GM18861 (cell line): ENCODE measurements around the gene STEAP4.
"Not testable (repeated sequence)": the region's sequence is repeated elsewhere in the genome, so short reads cannot be mapped to it uniquely, and the experiment has no call there.

Experiments
- ATAC-seq: cut with Tn5 transposase; IDR thresholded peaks from one replicate; pipeline ENCODE4 v1.9.1; 2021; ENCODE audit not compliant: unreplicated experiment

The STEAP4 gene

DNA sequence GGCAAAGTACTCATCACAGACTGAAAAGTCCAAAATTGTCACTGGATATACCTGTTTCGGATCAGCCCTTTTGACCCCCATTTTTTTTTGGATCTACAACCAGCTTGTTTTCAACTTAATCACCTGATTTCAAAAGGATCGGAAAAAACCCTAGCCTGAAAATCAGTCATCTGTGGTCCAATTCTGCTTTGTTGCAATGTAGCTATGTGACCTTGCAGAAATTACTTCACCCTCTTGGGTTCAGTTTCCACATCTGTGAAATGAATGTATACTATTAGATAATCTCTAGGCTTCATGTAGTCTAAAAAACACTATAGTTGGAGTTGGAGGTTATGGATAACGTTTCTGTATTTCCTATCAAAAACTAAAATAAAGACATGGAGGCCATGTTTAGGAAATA lies 37.1 kb downstream of the STEAP4 start:
- no peak for ATAC-seq

DNA sequence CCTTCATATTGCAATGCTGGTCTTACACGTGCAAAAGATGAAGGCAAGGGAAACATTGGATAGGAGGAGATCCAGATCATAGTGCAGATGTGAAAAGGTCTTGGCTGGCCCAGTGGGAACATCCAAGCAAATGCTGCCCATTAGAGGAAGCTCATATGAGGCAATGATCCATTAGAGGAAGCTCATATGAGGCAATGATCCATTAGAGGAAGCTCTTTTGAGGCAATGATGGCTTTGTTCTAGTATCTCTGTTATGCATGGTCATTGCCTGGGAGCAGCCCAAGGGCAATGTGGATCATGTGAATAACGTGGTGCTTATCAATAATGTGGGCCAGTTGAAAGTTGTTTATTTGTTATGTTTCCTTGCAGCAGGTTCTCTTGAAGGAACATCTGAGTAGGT lies 37.8 kb downstream of the STEAP4 start:
- ATAC-seq, result no peak

DNA sequence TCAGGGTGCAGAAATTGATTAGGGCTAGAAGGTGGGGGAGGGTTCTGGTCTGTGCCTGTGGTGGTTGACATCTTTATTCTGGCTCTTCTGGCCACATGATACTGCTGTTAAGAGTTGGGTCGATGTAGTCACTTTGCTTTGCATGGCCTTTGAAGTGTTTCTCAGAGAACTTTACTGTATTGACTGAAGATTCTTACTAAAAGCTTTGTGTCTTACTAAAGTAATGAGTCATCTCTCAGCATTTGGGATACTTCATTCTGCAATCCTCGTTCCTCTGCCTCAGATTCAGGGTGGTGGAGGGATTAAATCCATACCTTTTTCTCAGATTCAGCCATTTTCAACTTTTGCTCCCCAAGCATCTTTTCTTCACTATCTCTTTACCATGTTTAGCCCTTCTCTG lies 38.6 kb downstream of the STEAP4 start:
- ATAC-seq, result no peak

DNA sequence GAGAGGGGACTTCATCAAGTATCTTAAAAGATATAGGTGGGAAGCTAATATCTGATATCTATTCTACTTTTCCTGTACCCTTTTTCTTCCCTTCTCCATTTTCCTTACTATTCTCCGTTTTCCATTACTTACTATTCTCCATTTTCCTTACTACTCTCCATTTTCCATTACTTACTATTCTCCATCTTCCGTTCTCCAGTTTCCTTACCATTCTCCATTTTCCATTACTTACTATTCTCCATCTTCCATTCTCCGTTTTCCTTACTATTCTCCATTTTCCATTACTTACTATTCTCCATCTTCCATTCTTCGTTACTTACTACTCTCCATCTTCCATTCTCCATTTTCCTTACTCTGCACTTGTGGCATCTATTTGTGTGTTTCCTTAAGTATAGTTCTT lies 39.3 kb downstream of the STEAP4 start:
- ATAC-seq, result no peak

DNA sequence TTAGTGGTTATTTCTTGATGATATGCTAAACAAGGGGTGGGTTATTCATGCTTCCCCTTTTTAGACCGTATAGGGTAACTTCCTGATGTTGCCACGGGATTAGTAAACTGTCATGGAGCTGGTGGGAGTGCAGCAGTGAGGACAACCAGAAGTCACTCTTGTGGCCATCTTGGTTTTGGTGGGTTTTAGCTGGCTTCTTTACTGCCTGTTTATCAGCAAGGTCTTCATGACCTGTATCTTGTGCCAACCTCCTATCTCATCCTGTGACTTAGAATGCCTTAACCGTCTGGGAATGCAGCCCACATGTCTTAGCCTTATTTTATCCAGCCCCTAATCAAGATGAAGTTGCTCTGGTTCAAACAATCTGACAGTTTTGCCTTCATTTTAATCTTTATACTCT lies 41.7 kb downstream of the STEAP4 start:
- not testable (repeated sequence) for ATAC-seq

DNA sequence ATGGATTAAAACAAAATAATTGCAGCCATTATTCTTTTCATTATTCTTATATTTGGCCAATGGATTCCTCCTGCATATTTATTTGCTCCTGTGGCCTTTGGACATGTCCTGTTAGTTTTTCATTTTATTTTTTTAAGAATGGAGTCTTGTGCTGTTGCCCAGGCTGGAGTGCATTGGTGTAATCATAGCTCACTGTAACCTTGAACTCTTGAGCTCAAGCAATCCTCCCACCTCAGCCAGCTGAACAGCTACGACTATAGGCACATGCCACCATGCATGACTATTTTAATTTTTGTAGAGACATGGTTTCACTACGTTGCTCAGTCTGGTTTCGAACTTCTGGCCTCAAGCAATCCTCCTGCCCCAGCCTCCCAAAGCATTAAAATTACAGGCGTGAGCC lies 44.1 kb downstream of the STEAP4 start:
- ATAC-seq, result no peak

DNA sequence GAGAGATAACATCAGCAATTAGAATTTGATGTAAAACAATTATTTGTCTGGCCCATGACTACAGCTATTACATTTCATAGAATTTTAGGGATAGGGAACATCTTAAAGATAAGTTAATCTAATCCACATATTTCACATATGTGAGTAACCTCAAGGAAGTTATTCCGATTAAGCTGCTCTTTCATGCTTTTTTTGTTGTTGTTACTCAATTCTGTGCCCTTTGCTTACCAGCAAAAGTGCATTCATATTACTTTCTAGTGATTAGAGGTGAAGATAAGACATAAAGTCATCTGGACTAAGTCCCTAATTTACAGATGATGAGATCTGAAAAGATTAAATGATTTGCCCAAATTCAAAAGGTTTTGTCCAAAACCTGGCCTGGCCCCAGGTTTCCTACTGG lies 46.0 kb downstream of the STEAP4 start:
- no peak for ATAC-seq

DNA sequence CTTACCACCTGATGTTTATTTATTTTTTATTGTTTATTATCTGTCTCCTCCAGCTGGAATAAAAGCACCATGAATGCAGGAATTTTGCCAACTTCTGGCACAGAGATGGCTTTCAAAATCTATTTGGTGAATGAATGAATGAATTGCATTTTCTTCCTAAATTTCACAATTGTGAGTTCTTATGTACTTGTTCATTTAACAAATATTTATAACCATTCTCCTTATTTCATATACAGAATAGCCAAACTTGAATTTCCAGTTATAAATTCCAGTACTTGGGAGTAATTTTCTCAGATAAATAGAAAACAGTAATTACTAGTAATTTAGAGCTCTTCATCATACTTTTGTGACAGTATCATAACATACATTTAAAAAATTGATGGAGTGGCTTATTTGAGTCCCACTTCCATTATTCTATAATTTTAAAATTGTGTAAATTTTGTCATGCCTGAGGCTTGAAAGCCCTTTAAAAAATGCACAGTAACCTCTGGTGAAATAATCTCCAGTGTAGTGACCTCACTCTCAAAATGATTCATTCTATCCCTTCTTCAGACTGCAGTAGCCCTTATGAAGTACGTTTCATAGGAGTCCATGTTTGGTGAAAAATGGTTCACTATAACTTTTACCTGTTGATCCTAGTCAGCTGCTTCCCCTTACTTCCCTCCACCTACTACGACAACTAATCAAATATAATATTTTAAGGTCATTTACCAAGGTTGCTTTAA lies 46.9 kb downstream of the STEAP4 start:
- no peak for ATAC-seq

DNA sequence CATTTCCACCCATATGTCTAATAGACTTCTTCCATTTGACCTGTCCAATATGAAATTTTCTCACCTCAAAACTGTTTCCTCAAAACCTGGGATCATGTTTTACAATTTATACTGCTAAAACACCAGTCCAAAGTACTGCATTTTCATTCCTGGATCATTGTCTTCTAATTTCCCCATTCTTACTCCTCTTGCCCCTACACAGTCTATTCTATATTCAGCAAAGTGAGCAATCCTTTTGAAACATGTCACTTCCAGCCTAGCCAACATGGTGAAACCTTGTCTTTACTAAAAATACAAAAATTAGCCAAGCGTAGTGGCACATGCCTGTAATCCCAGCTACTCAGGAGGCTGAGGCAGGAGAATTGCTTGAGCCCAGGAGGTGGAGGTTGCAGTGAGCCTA lies 48.4 kb downstream of the STEAP4 start:
- not testable (repeated sequence) for ATAC-seq

DNA sequence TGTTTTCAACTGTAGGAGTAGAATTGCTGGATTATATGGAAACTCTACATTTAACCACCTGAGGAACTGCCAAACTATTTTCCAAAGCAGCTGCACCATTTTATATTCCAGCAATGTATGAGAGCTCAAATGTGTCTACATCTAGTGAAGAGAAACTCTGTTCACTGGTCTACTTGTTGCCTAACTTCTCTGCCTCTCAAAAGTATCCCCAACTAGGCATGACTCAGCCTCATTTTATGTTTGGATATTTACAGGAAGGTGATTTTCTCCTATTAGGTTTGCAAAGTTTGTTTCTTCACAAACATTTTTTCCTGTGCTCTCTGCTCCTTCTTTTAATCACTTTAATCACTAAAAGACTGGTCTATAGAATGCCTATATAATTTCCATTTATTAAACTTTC lies 49.8 kb downstream of the STEAP4 start:
- no peak for ATAC-seq

DNA sequence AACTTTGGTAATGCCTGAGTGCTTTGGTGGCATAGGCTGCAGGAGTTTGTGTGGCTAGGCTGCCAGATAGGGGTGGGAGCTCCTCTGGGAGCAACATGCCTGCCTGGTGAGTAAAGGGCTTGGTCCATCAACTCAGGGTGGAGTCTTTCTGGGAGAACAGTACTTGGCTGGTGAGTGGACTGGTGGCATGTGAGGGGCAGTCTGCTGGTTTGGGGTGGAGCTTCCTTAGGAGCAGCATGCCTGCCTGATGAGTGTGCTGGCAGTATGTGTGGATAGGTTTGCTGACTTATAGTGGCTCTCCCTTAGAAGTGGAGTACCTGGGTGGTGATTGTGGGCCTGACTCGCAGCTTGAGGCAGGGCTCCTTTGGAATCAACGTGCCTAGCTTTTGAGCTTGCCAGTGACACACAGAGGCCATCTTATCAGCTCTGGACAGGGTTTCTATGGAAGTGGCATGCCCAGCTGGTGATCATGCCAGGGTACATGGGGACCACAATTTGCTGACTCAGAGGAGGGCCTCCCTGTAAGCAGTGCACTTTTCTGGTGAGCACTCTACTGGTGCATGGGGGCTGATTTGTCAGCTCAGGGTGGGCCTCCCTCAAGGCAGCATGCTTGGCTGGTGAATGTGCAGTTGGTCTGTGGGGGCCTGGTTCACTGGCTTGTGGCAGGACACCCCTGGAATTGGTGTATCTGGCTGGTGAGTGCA lies 51.8 kb downstream of the STEAP4 start:
- ATAC-seq, result no peak

DNA sequence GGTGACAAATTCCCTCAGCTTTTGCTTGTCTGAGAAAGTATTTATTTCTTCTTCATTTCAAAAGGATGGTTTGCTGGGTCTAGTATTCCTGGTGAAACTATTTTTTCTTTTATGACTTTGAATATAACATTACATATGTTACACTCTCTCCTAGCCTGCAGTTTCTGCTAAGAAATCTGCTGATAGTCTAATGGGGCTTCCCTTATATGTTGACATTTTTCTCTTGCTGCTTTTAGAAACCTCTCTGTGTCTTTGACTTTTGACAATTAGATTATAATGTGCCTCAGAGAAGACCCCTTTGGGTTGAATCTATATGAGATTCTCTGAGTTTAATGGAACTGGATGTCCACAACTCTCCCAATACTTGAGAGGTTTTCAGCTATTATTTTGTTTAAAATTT lies 53.1 kb downstream of the STEAP4 start:
- no peak for ATAC-seq

DNA sequence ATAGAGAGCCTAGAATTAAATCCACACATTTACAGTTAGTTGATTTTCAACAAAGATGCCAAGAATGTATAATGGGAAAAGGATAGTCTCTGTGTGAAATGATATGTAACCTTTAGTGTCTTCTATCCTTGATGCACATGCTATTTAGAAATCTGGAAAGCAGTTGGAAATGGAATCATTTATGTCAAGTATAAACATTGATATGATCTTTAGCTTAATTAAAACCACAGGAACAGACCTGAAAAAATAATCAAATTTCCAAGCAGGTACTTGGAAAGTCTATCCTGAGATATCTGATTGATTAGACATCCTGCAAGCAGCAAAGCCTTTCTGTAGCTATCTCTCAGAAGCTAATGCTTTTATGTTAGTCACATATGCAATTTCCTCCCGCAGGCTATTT lies 62.4 kb downstream of the STEAP4 start:
- ATAC-seq, result no peak

DNA sequence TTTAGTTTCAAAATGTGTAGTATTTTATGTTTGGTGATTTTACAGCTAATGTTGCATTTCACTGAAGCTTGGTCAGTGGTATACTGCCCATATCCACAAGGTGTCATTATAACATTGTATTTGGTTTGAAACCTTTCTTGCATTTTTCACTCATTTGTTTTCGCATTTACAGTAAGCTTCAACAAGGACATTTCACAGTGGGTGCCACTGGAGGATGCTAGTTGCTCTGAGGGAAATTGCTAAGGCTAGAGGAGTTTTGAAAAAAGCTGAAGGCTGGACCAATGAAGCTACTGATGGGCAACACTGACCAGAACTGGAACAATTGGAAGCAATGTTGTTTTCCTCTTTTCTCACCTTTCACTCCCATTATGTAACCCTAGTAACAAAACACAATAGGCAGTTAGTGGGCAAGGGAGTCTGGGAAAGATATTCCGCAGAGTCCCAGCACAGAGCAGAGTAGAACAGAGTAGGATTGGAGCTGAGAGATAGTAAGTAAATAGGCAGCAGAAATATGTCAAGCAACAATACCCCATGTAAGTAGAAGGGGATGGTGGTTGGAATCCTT lies 63.3 kb downstream of the STEAP4 start:
- ATAC-seq, result peak; percentile 81

DNA sequence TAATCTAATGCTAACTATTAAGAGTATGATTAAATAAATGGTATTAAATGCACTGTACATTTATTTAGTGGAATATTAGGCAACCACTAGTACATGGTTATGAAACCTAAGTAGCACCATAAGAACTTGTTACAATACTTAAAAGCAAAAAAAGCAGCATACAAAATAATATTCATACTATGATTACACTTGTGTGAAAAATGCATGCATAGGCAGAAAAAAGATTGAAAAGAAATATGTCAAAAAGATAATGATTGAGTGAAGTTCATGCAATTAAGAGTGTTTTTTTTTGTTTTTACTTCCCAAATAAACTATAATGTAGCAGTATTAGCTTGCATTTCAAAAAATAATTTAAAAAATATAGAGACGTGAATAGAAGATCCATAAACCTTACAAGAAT lies 66.8 kb downstream of the STEAP4 start:
- no peak for ATAC-seq

DNA sequence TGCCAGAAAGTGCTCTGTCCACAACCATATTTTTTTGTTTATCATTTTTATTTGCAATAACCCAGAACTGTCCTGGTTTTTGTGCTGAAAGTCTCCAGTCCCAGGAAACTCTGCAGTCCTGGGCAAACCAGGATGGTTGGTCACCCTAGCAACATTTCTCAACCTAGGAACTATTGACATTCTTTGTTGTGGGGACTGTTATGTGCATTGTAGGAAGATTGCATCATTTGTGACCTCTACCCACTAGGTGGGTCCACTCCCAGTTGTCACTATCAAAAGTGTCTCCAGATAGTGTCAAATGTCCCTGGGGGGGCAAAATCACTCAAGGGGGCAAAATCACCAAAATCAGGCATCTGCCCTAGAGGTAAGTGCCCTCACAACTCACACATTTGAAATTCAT lies 72.9 kb downstream of the STEAP4 start:
- no peak for ATAC-seq

DNA sequence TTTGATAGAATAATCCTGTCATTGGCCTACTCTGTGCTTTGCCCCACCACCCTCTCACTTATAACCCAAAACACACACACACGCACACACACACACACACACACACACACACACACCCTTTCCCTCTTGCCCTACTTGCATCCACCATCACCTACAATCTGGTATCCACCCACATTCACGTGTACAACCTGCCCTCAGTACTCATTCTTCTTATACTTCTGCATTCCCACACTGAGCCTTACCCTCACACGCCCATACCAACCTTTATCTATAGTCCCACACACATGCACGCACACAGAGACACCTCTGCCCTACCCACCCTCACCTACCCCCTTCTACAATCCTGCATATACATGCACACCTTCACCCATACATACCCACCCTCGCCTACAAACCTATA lies 76.0 kb downstream of the STEAP4 start:
- ATAC-seq, result no peak

DNA sequence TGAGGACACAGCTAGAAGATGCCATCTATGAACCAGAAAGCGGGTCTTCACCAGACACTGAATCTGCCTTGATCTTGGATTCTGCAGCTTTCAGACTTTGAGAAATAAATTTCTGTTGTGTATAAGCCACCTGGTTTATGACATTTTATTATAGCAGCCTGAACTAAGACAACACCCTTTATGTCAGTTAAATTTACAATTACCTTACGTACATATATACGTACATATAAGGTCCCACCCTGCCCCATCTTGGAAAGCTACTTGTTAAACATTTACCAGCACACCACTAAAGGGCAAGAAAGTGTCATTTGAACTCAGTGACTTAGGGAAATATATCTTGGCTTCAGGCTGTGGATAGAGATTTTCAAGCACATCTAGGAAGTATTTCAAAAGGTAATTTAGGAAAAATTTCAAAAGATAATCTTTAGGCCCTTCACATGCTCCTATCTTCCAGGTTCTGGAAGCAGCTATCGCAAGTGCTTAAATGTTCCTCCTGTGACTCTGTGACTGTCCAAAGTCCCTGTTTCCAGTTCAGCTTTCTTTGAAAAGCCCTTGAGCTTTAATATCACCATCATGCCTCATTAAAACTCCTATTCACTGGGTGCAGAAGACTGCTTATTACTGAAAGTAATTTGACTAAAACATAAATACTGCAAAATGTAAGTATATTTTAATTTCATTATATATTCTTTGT lies 77.2 kb downstream of the STEAP4 start:
- no peak for ATAC-seq

DNA sequence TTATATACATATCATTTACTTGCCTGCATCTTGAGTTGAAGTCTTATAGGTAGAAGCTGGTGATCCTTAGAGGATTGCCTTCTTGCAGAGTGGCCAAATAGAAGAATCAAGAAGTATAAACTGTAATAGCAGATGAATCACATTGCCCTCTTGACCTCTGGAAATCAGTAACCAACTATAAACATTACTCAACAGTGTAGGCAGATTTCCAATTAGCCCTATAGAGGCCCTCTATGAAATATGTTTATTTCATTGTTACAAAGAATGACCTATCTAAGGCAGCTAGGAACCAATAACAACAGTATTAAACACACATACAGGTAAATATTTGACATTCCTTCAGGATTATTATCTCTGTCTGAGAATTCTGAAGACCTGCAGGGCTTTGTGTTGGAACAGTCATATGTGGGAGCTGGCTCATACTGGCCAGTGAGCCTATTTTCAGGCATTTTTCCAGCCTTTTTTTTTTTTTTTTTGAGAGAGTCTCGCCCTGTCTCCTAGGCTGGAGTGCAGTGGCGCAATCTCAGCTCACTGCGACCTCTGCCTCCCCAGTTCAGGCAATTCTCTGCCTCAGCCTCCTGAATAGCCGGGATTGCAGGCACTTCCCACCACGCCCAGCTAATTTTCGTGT lies 79.7 kb downstream of the STEAP4 start:
- no peak for ATAC-seq

DNA sequence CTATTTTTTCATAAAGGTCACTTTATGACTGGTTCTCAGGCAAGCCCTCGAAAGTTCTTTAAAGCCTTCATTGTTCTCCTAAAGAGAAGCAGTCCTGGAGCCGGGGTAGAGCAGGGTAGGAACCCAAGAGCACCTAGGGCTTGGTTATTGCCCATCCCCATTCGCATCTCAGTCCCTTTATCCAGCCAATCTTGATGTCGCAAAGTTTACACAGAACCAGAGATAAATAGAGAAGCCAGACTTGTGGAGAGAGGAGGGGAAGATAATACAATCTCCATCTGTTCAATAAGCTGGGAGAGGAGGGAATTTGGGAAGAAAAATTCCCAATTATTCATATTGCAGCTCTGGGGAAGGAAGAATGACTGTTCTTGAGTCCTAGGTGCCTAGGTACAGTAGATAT lies 80.5 kb downstream of the STEAP4 start:
- no peak for ATAC-seq

DNA sequence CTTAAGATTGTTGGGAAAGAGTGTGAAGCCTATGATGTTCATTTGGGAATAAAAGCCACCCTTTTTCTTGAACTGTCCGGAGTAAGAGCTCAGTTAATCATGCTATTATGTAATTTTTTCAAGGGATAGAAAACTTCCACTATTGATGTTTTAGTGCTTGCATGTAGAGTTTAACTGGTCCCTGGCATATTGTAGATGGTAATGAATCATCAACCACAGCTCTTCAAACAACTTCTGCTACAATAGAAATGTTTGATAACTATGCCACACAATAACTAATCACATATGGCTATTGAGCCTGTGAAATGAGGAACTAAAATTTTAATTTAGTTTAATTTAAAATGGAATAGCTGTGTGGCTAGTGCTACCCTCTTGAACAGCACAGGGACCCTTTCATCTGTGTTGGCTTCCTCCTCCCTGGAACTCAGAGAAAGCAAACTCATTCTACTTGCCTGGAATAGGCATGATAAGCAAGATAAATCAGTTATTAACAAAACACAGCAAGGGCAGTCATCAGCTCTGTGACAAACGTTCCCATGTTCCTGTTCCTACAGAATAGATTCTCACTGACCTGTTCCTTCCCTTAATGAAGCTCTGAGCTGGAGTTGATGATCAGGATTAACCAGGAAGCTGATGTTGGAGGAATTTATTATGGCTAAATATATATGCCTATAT lies 82.0 kb downstream of the STEAP4 start:
- ATAC-seq, result no peak
